ENCODE measurements around the gene TMTC2. TPM values are rescaled to one million over a fixed set of nuclear protein-coding genes. Genes with fewer than 3 reads are reported as not detected.

TMTC2 gene
- polyA plus RNA-seq, 1 experiment: 1.6 TPM

DNA sequence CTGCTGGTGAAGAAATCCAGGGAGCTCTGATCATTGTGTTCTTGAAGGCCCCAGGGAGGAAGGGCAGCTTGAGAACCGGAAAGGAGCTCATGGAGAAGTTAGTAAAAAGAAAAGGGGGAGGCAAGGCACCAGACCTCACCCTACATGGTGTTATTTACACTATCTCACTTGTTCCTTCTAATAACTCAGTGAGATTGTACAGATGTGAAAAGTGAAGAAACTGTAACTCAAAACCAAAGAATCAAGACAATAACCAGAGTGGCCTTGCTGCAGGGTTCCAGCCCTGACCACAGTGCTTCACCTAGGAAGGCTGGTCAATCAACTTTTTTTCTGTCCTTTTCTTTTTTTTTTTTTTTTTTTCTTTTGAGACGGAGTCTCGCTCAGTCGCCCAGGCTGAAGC, 353.6 kb downstream of the TMTC2 start:
- TF ChIP-seq, protein P1, sequence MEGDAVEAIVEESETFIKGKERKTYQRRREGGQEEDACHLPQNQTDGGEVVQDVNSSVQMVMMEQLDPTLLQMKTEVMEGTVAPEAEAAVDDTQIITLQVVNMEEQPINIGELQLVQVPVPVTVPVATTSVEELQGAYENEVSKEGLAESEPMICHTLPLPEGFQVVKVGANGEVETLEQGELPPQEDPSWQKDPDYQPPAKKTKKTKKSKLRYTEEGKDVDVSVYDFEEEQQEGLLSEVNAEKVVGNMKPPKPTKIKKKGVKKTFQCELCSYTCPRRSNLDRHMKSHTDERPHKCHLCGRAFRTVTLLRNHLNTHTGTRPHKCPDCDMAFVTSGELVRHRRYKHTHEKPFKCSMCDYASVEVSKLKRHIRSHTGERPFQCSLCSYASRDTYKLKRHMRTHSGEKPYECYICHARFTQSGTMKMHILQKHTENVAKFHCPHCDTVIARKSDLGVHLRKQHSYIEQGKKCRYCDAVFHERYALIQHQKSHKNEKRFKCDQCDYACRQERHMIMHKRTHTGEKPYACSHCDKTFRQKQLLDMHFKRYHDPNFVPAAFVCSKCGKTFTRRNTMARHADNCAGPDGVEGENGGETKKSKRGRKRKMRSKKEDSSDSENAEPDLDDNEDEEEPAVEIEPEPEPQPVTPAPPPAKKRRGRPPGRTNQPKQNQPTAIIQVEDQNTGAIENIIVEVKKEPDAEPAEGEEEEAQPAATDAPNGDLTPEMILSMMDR (IDR thresholded peaks at IDR 0.05; ENCODE audit: low read depth, low read length): no peak

DNA sequence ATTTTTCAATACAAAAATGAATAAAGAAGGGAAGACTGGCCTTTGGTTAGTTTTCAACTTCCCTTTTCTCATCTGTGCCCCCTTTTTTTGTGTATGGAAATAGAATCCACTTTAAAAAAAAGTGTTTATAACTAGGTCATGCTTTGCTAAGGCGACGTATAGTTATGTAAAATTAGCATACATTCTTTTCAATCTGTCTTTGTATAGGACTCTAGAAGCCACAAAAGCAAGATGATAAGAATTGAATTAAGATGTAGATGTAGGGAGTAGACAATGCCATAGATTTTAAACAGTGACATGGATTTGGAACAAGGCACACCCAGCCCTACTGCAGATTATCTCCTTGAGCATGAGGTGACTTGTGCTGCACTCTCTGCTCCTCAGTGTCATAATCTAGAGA, 354.3 kb downstream of the TMTC2 start:
- no peak for DNase-seq (ENCODE audit: low read depth, low spot score)
- POLR2A ChIA-PET: no interaction called here
- Histone ChIP-seq H3K27ac (ENCODE audit: low read depth, low read length) (no peak overlapping the region), H3K4me3 (ENCODE audit: low read depth, low read length) (no peak overlapping the region), H3K27me3 (ENCODE audit: control insufficient read depth, insufficient read depth, low read length) (no peaks in the 10 kb centered on the region), H3K9me3 (ENCODE audit: control insufficient read depth, insufficient read depth, low read length) (no peaks in the 10 kb centered on the region)
- TF ChIP-seq, protein P1 (IDR thresholded peaks at IDR 0.05; ENCODE audit: low read depth, low read length): no peak
- CTCF ChIA-PET: no interaction called here

More for the DNA sequence above, 353.6 kb downstream of the TMTC2 start:
- Histone ChIP-seq H3K27me3 (ENCODE audit: control insufficient read depth, insufficient read depth, low read length) (no peaks in the 10 kb centered on the region), H3K4me3 (ENCODE audit: low read depth, low read length) (no peak overlapping the region), H3K9me3 (ENCODE audit: control insufficient read depth, insufficient read depth, low read length) (no peaks in the 10 kb centered on the region), H3K27ac (ENCODE audit: low read depth, low read length) (no peak overlapping the region)
- ChIA-PET CTCF (no interaction called here), POLR2A (no interaction called here)
- DNase-seq (ENCODE audit: low read depth, low spot score): no peak

DNA sequence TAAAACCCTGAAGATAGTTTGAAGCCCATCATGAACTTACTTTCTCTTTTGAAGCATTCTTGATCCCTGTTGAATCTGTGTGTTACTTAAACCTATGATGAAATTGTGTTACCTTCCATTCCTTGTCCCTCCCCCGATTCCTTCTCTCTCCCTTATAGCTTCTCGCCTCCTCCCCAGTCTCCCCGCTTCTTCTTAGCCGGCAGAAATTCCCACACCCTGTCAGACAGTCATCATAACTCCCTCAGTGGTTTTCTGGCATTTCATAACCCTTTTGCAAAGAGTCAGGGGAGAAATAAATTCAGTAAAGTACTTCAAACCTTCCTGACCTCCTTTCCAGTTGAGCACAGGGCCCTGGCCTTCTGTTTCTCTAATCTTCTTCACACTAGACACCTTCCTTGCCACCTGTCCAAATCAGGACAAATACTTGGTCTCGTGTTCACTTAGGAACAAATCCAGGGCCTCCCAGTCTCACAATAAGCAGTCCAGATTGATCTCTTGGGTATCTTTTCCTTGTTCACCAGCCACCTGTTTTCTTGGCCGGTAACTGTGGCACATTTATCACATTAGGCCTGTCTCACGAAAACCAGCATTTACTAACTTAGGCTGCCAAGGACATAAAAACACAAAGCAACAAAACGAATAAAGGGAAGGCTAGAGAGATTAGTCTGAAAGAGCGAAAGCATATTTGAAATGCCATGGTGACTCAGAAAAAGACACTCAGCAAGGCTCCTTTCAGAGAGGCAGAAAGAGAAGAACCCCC, 355.9 kb downstream of the TMTC2 start:
- H3K27me3 ChIP-seq (ENCODE audit: control insufficient read depth, insufficient read depth, low read length): no peaks in the 10 kb centered on the region
- TF ChIP-seq, protein P1 (IDR thresholded peaks at IDR 0.05; ENCODE audit: low read depth, low read length): no peak
- POLR2A ChIA-PET: no interaction called here
- no peak for DNase-seq (ENCODE audit: low read depth, low spot score)
- H3K27ac ChIP-seq (ENCODE audit: low read depth, low read length): no peak overlapping the region
- no peaks in the 10 kb centered on the region for H3K9me3 ChIP-seq (ENCODE audit: control insufficient read depth, insufficient read depth, low read length)
- CTCF ChIA-PET: no interaction called here
- H3K4me3 ChIP-seq (ENCODE audit: low read depth, low read length): no peak overlapping the region

DNA sequence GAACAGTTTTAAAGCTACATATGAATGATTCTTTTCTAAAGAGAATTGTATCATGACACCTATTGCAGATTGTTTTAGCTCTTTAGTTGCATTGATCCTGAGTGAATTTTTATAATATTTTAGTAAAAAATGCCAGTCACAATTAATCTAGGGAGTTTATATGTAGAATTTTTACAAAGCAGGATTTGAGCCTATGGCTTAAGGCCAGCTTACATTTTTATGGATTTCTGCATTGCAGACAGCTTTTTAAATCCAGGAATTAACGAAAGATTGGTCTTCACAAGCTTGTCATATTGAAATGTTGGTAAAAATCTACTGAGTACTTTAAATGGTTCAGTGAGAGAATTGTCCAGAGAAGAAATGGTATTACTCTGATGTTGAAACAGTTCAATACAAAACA, 358.0 kb downstream of the TMTC2 start:
- Histone ChIP-seq H3K27me3 (ENCODE audit: control insufficient read depth, insufficient read depth, low read length) (no peaks in the 10 kb centered on the region), H3K27ac (ENCODE audit: low read depth, low read length) (no peak overlapping the region), H3K9me3 (ENCODE audit: control insufficient read depth, insufficient read depth, low read length) (no peaks in the 10 kb centered on the region), H3K4me3 (ENCODE audit: low read depth, low read length) (no peak overlapping the region)
- ChIA-PET POLR2A (no interaction called here), CTCF (no interaction called here)
- TF ChIP-seq, protein P1 (IDR thresholded peaks at IDR 0.05; ENCODE audit: low read depth, low read length): no peak
- no peak for DNase-seq (ENCODE audit: low read depth, low spot score)

DNA sequence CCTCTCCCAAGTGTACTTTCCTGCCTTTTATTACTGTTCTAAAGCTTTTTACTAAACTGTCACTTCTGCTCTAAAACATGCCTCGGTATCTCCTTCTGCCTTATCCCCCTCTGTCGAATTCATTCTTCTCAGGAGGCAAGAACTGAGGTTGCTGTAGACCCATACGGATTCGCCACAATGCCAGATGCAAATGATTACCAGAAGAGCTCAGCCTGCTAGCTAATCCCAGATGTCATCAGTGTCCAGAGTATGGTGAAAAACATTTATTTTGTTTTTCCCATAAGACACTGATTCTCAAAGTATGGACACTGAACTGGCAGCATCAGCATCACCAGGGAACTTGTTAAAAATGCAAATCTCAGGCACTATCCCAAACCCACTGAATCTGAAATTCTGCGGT, 359.3 kb downstream of the TMTC2 start:
- TF ChIP-seq, protein P1 (IDR thresholded peaks at IDR 0.05; ENCODE audit: low read depth, low read length): no peak
- Histone ChIP-seq H3K9me3 (ENCODE audit: control insufficient read depth, insufficient read depth, low read length) (no peaks in the 10 kb centered on the region), H3K27me3 (ENCODE audit: control insufficient read depth, insufficient read depth, low read length) (no peaks in the 10 kb centered on the region), H3K27ac (ENCODE audit: low read depth, low read length) (no peak overlapping the region), H3K4me3 (ENCODE audit: low read depth, low read length) (no peak overlapping the region)
- ChIA-PET CTCF (no interaction called here), POLR2A (no interaction called here)
- no peak for DNase-seq (ENCODE audit: low read depth, low spot score)
